Suprapubic skin (tissue), 4 donors: ENCODE results near the gene AHSG. TPM values are rescaled to one million over a fixed set of nuclear protein-coding genes. Genes with fewer than 3 reads are reported as not detected.
A peak's percentile ranks its signal among the peaks of the same experiment; 100 is the strongest.
"Not testable (repeated sequence)": the region's sequence is repeated elsewhere in the genome, so short reads cannot be mapped to it uniquely, and the experiment has no call there.

Experiments
- DNase-seq, 2 donors: peaks; one replicate each; pipeline ENCODE4 v3.0.0-alpha.2; 2019; ENCODE audit warnings: low spot score in 2 of 2
- H3K27ac ChIP-seq: fragments of 200-600 bp; sonication (generic); one replicate; pipeline ENCODE4 v1.5.1; 2019
- H3K27me3 ChIP-seq: fragments of 200-600 bp; sonication (generic); one replicate; pipeline ENCODE4 v1.5.1; 2019
- H3K36me3 ChIP-seq: fragments of 200-600 bp; sonication (generic); one replicate; pipeline ENCODE4 v1.5.1; 2019
- H3K4me1 ChIP-seq: fragments of 200-600 bp; sonication (generic); one replicate; pipeline ENCODE4 v1.5.1; 2019
- H3K4me3 ChIP-seq: fragments of 200-600 bp; sonication (generic); one replicate; pipeline ENCODE4 v1.5.1; 2019; ENCODE audit warnings: mild to moderate bottlenecking
- H3K9me3 ChIP-seq: fragments of 200-600 bp; sonication (generic); one replicate; pipeline ENCODE4 v1.5.1; 2019
- EP300 ChIP-seq: sonication (generic); formaldehyde crosslinking; IDR thresholded peaks from one replicate; pipeline ENCODE4 v1.6.1; 2017; ENCODE audit warnings: antibody characterized with exemption
- POLR2A ChIP-seq, 2 donors: fragments of 450-650 bp; IDR thresholded peaks; one replicate each; pipeline ENCODE4 v1.6.1; 2017; ENCODE audit warnings: antibody characterized with exemption in 2 of 2, mild to moderate bottlenecking in 2 of 2, moderate library complexity in 2 of 2
- POLR2AphosphoS5 ChIP-seq, 3 donors: sonication (generic); formaldehyde crosslinking; IDR thresholded peaks; one replicate each; pipeline ENCODE4 v1.6.1; 2017; ENCODE audit warnings: antibody characterized with exemption in 3 of 3
- WGBS: methylation state at CpG from one replicate; pipeline ENCODE4 v1.1.5; 2018; 5-methylcytosine and 5-hydroxymethylcytosine counted together
- total RNA-seq, 4 donors: library from RNA; depleted of rRNA; stranded (reverse); fragments of >200 nt; gene quantifications; one replicate each; pipeline ENCODE4 v1.1.0, GENCODE V29; 2016
- TF ChIP-seq, protein P1 (sequence below), 2 donors: fragments of 200-600 bp in 1 of 2; fragments of 450-650 bp in 1 of 2; sonication (generic) in 1 of 2; IDR thresholded peaks; one replicate each; pipeline ENCODE4 v1.5.1; 2016 to 2019; ENCODE audit warnings: antibody characterized with exemption in 2 of 2, mild to moderate bottlenecking in 1 of 2, moderate library complexity in 1 of 2

The AHSG gene, protein sequence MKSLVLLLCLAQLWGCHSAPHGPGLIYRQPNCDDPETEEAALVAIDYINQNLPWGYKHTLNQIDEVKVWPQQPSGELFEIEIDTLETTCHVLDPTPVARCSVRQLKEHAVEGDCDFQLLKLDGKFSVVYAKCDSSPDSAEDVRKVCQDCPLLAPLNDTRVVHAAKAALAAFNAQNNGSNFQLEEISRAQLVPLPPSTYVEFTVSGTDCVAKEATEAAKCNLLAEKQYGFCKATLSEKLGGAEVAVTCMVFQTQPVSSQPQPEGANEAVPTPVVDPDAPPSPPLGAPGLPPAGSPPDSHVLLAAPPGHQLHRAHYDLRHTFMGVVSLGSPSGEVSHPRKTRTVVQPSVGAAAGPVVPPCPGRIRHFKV
- under 1 TPM in 2 of 4 donors, not detected in 2; 0.30 to 0.97 TPM for total RNA-seq

DNA sequence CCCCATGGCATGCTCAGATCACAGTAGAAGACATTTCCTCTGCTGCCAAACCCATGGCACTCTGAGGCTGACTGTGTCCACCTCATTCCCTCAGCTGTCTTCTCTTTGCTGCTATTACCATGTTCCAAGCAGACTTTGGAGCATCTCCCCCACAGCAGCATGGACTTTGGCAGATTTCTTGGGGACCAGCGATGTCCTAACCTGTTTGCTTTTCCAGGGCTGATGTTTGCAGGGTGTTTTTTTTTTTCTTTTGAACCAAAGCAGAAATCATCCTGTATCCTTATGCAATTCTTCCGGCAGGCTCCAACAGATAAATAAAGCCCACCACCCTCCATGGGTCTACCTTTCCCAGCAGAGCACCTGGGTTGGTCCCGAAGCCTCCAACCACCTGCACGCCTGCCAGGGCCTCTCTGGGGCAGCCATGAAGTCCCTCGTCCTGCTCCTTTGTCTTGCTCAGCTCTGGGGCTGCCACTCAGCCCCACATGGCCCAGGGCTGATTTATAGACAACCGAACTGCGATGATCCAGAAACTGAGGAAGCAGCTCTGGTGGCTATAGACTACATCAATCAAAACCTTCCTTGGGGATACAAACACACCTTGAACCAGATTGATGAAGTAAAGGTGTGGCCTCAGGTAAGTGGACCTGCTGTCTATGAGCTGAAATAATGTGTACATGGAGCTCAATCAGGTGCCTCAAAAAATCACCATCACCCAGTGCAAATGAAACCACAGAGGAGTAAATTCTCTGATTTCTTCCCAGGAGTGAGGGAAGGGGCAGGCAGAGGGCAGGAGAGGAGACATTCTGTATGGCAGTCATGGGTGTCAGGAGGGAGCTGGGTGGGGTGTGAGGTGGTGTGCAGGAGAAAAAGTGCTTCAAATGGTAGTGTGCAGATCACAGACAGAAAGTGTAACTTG, at the start of gene AHSG:
Gene AHSG (plus strand): TSS at position 340 of the 916 bp plus-strand sequence. CDS start 82 bp downstream, at position 422.
- Histone ChIP-seq H3K27me3 (peaks cover 22% of the 10 kb centered on the region), H3K9me3 (no peaks in the 10 kb centered on the region), H3K27ac (no peak within 1 kb of the TSS), H3K4me1 (peaks cover 18% of the 10 kb centered on the region), H3K36me3 (no peaks in the 10 kb centered on the region), H3K4me3 (no peak within 1 kb of the TSS)
- no peak for TF ChIP-seq EP300
- TF ChIP-seq, protein P1, sequence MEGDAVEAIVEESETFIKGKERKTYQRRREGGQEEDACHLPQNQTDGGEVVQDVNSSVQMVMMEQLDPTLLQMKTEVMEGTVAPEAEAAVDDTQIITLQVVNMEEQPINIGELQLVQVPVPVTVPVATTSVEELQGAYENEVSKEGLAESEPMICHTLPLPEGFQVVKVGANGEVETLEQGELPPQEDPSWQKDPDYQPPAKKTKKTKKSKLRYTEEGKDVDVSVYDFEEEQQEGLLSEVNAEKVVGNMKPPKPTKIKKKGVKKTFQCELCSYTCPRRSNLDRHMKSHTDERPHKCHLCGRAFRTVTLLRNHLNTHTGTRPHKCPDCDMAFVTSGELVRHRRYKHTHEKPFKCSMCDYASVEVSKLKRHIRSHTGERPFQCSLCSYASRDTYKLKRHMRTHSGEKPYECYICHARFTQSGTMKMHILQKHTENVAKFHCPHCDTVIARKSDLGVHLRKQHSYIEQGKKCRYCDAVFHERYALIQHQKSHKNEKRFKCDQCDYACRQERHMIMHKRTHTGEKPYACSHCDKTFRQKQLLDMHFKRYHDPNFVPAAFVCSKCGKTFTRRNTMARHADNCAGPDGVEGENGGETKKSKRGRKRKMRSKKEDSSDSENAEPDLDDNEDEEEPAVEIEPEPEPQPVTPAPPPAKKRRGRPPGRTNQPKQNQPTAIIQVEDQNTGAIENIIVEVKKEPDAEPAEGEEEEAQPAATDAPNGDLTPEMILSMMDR (IDR thresholded peaks at IDR 0.05): no peak
- no peak for TF ChIP-seq POLR2AphosphoS5 (IDR thresholded peaks at IDR 0.05)
- no peak for TF ChIP-seq POLR2A (IDR thresholded peaks at IDR 0.05)
- WGBS: 74% methylated on average over 7 of the region's 7 CpGs
- DNase-seq: no peak

DNA sequence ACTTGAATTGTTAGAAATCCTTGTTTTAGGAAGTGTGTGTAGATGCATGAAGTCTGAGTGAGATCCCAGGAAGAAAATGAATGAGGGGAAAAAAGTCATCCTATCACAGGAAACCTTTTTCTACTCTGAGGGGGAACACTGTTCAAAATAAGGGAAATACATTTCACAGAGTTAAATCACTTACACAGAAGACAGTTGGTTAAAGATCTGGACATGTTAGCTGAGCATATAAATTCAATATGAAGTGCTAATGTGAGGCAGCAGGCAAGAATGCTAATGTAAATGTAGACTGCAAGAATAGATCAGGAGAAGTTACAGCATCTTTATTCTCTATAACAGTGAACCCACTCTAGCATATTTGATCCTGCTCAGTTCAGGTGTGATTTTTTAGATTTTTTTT, 48.3 kb upstream of the AHSG start:
- Histone ChIP-seq H3K36me3 (no peaks in the 10 kb centered on the region), H3K27ac (no peak overlapping the region), H3K4me1 (peaks cover 36% of the 10 kb centered on the region)

DNA sequence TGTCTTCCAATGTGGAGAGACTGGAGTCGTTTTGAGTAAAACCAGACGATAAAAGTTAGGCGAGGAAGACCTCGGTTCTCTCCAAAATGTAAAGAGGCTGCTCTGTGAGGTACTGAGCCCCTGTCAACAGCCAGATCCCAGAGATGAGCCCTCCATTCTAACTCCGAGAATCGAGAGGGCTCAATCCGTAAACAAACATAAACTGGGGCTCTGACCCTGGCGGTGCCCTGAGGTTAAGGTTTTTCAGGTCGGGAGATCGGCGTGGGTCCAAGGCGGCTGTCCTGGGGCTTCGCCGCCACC, 46.1 kb upstream of the AHSG start:
- Histone ChIP-seq H3K27ac (peak overlapping the region; percentile 90), H3K4me1 (peaks cover 51% of the 10 kb centered on the region), H3K36me3 (no peaks in the 10 kb centered on the region), H3K9me3 (no peaks in the 10 kb centered on the region), H3K27me3 (no peaks in the 10 kb centered on the region), H3K4me3 (peak overlapping the region; percentile 87)
- TF ChIP-seq, protein P1 (IDR thresholded peaks at IDR 0.05): no peak
- no peak for TF ChIP-seq POLR2A (IDR thresholded peaks at IDR 0.05)
- TF ChIP-seq POLR2AphosphoS5 (IDR thresholded peaks at IDR 0.05): no peak
- no peak for TF ChIP-seq EP300
- DNase-seq: no peak
- 0% methylated on average over 14 of the region's 14 CpGs for WGBS

More for the DNA sequence above, 48.3 kb upstream of the AHSG start:
- no peak for DNase-seq
- no peaks in the 10 kb centered on the region for H3K9me3 ChIP-seq
- H3K4me3 ChIP-seq: no peak overlapping the region
- TF ChIP-seq POLR2AphosphoS5 (IDR thresholded peaks at IDR 0.05): no peak
- TF ChIP-seq EP300: no peak
- TF ChIP-seq, protein P1 (IDR thresholded peaks at IDR 0.05): no peak
- no peak for TF ChIP-seq POLR2A (IDR thresholded peaks at IDR 0.05)
- no peaks in the 10 kb centered on the region for H3K27me3 ChIP-seq

DNA sequence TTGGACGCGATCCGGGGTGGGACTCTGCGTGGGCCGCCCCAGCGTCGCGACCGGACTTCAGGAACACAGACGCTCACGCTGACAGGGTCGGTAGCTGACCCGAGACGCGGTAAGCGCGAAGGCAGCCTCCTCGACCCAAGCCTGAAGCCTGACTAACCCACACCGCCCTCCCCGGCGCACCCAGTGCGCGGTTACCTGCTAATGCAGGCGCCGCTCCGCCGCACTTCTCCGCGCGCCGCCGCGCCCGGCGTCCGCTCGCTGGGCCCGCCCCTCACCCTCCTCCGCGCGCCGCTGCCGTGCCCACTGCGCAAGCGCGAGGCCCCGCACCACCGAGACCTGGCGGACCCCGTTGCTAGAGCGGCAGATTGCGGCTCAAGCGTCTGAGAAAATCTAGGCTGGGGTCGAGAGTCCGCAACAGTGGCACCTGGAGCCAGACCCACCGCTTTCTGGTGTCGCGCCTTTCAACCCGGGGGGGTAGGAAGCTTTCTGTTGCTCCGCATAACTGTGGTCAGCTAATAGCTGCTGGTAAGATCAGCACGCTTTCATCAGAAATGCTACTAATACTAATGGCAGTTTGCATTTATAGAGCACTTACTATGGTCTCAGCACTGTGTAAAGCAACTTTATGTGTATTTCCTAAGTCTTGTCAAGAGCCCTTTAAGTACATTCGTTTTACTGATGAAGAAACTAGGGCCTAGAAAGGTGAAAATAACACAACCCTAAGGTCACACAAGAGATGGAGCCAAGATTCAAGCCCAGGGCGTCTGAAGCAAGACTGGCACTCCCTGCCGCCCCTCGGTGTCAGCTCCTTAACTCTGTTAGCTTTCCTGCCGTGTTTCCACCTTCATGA, 45.6 kb upstream of the AHSG start, which contains the start of gene TBCCD1:
Gene TBCCD1 (minus strand): TSS at position 268 of the 850 bp plus-strand sequence. CDS start 3,010 bp downstream, outside the sequence.
- TF ChIP-seq POLR2AphosphoS5 (IDR thresholded peaks at IDR 0.05) (peak in 2 of 3 donors; percentile 48 to 49), POLR2A (IDR thresholded peaks at IDR 0.05) (peak; percentile 22 to 74)
- TF ChIP-seq, protein P1 (IDR thresholded peaks at IDR 0.05): no peak
- Histone ChIP-seq H3K4me1 (peaks cover 52% of the 10 kb centered on the region), H3K27me3 (no peaks in the 10 kb centered on the region), H3K36me3 (no peaks in the 10 kb centered on the region), H3K27ac (peak within 1 kb of the TSS; percentile 90), H3K4me3 (peak within 1 kb of the TSS; percentile 87), H3K9me3 (no peaks in the 10 kb centered on the region)
- WGBS: under 1% methylated on average over 12 of the region's 66 CpGs
- DNase-seq: peak; percentile 92 to 94

DNA sequence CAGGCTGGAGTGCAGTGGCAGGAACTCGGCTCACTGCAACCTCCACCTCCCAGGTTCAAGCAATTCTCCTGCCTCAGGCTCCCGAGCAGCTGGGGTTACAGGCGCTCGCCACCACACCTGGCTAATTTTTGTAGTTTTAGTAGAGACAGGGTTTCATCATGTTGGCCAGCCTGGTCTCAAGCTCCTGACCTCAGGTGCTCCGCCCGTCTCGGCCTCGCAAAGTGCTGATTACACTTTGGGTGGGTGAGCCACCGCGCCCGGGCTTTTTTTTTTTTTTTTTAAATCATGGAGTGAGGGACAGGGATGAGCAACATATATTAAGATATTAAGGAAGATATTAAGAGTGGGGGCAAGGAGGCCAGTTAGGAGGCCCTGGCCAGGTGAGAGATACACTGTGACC, 43.5 kb upstream of the AHSG start:
- not testable (repeated sequence) for H3K36me3 ChIP-seq, H3K9me3 ChIP-seq, H3K27me3 ChIP-seq, H3K27ac ChIP-seq, DNase-seq
- Histone ChIP-seq H3K4me3 (peak overlapping the region; percentile 95), H3K4me1 (peaks cover 45% of the 10 kb centered on the region)
- 90% methylated on average over 11 of the region's 11 CpGs for whole genome bisulfite sequencing
